Liver (tissue), 3 donors: ENCODE measurements around the gene CHN2.

Experiments used
- CTCF ChIP-seq: fragments of 150-350 bp; IDR thresholded peaks from 2 replicates; pipeline ENCODE4 v1.5.1; 2017; ENCODE audit warnings: improper control_type of control experiment, low read depth, low read length; ENCODE audit not compliant: missing input control
- NR2F2 ChIP-seq: IDR thresholded peaks from 2 replicates; pipeline ENCODE4 v1.6.1; 2016; ENCODE audit warnings: antibody characterized with exemption
- SP1 ChIP-seq: IDR thresholded peaks from 2 replicates; pipeline ENCODE4 v1.6.1; 2018; ENCODE audit warnings: antibody characterized with exemption, mild to moderate bottlenecking
- TAF1 ChIP-seq: conservative IDR thresholded peaks from 2 replicates; pipeline ENCODE4 v1.6.1; 2016; ENCODE audit warnings: antibody characterized with exemption, mild to moderate bottlenecking
- ZBTB33 ChIP-seq: IDR thresholded peaks from 2 replicates; pipeline ENCODE4 v1.6.1; 2016; ENCODE audit warnings: antibody characterized with exemption
- donor health status: healthy.
- donor health status: healthy.

DNA sequence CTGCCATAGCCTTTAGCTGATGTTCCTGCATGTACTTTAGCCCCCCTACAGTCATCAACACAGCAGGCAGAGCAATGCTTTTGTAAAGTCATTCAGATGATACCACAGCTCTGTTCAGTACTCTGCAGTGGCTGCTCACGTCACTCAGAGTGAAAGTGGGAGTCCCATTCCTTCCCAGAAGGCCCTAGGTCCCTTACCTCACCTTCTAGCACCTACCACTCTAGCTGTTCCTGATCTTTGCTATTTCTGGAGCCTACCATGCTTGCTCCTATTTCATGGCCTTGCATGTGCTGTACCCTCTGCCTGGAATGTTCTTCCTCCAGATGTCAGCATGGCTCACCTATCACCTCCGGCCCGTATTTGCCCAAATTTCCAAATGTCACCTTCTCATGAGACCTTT, 274.7 kb downstream of the CHN2 start:
- no peak for TF ChIP-seq CTCF
- no peak for TF ChIP-seq TAF1
- no peak for TF ChIP-seq NR2F2
- no peak for TF ChIP-seq SP1
- TF ChIP-seq ZBTB33: no peak
